Measurements from ENCODE around the gene ETV1.

DNA sequence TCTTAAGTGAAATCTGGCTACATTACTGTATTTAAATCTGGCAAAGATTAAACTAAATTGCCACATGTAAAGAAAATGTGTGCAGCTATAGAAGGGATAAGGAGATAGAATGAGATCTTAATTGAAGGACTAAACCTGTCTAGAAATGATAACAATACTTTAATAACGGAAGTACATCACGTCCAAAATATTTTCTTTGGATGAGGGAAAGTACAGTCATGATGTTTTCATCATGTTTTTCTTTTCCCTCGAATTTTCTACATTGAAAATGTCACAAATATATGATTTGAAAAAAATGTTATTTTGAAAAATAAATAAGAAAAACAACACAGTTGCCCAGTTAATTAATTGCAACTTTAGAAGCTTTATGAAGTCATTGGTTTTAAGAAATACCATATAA lies 143.9 kb downstream of the ETV1 start:
- TF ChIP-seq, protein P1, sequence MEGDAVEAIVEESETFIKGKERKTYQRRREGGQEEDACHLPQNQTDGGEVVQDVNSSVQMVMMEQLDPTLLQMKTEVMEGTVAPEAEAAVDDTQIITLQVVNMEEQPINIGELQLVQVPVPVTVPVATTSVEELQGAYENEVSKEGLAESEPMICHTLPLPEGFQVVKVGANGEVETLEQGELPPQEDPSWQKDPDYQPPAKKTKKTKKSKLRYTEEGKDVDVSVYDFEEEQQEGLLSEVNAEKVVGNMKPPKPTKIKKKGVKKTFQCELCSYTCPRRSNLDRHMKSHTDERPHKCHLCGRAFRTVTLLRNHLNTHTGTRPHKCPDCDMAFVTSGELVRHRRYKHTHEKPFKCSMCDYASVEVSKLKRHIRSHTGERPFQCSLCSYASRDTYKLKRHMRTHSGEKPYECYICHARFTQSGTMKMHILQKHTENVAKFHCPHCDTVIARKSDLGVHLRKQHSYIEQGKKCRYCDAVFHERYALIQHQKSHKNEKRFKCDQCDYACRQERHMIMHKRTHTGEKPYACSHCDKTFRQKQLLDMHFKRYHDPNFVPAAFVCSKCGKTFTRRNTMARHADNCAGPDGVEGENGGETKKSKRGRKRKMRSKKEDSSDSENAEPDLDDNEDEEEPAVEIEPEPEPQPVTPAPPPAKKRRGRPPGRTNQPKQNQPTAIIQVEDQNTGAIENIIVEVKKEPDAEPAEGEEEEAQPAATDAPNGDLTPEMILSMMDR (IDR thresholded peaks at IDR 0.05; ENCODE audit: poor library complexity, severe bottlenecking), result no peak
- TF ChIP-seq MXI1 (conservative IDR thresholded peaks at IDR 0.05; ENCODE audit: poor library complexity, severe bottlenecking) (no peak), EZH2 (IDR thresholded peaks at IDR 0.05; ENCODE audit: borderline replicate concordance, insufficient read depth, low read length, poor library complexity, severe bottlenecking) (no peak), RAD21 (conservative IDR thresholded peaks at IDR 0.05) (no peak), POLR2AphosphoS5 (IDR thresholded peaks at IDR 0.05) (no peak), EP300 (conservative IDR thresholded peaks at IDR 0.05; ENCODE audit: poor library complexity, severe bottlenecking) (no peak), TAF1 (IDR thresholded peaks at IDR 0.05; ENCODE audit: low read depth) (no peak), SMC3 (conservative IDR thresholded peaks at IDR 0.05; ENCODE audit: poor library complexity) (no peak)
- TF ChIP-seq, protein P2, sequence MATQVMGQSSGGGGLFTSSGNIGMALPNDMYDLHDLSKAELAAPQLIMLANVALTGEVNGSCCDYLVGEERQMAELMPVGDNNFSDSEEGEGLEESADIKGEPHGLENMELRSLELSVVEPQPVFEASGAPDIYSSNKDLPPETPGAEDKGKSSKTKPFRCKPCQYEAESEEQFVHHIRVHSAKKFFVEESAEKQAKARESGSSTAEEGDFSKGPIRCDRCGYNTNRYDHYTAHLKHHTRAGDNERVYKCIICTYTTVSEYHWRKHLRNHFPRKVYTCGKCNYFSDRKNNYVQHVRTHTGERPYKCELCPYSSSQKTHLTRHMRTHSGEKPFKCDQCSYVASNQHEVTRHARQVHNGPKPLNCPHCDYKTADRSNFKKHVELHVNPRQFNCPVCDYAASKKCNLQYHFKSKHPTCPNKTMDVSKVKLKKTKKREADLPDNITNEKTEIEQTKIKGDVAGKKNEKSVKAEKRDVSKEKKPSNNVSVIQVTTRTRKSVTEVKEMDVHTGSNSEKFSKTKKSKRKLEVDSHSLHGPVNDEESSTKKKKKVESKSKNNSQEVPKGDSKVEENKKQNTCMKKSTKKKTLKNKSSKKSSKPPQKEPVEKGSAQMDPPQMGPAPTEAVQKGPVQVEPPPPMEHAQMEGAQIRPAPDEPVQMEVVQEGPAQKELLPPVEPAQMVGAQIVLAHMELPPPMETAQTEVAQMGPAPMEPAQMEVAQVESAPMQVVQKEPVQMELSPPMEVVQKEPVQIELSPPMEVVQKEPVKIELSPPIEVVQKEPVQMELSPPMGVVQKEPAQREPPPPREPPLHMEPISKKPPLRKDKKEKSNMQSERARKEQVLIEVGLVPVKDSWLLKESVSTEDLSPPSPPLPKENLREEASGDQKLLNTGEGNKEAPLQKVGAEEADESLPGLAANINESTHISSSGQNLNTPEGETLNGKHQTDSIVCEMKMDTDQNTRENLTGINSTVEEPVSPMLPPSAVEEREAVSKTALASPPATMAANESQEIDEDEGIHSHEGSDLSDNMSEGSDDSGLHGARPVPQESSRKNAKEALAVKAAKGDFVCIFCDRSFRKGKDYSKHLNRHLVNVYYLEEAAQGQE (IDR thresholded peaks at IDR 0.05; ENCODE audit: borderline replicate concordance), result no peak

Measured in neural cell (in vitro differentiated cells).